Activated T-helper 1 cell treated with Interleukin-2 at 50 U/mL for 16 hours (primary cell): ENCODE measurements around the gene DEDD2.

ENCODE experiments used
- DNase-seq: peaks from one replicate; pipeline ENCODE4 v3.0.0-alpha.2; 2020; ENCODE audit warnings: low read depth

DEDD2 gene

GRCh38 chr19:42198676-42199439, 18.6 kb downstream of the DEDD2 start:
- peak; percentile 68 for DNase-seq

DNA sequence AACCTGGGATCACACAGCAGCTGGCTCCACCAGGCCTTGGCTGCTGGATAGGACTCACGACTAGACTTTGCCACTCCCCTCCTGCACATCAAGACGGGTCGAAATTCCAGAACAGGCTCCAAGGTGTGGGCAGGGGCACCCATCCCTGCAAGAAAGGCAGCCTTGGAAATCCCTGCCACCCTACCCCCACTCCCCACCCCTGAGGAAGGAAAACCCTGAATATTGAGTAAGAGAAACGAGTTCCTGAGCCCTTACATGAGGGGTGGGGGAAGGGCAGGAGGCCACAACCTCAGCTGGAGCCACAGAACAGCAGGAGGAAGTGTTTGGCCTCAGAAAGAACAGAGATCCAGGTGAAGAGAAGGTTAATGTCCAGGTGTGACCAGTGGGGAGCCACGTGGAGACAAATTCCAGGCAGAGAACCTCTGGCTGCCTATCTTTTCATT, 20.1 kb downstream of the DEDD2 start:
- no peak for DNase-seq

GRCh38 chr19:42196011-42197001, 21.2 kb downstream of the DEDD2 start:
- no peak for DNase-seq

GRCh38 chr19:42193706-42194105, 23.8 kb downstream of the DEDD2 start:
- DNase-seq = no peak

GRCh38 chr19:42193294-42193693, 24.2 kb downstream of the DEDD2 start:
- DNase-seq = no peak

- no peak for DNase-seq
Measured at GRCh38 chr19:42191855-42192254, 25.6 kb downstream of the DEDD2 start.

GRCh38 chr19:42191330-42191729, 26.1 kb downstream of the DEDD2 start:
- DNase-seq = no peak

- no peak for DNase-seq
Measured at GRCh38 chr19:42189133-42189532, 28.3 kb downstream of the DEDD2 start.

- no peak for DNase-seq
Measured at GRCh38 chr19:42188665-42189064, 28.8 kb downstream of the DEDD2 start.

DNA sequence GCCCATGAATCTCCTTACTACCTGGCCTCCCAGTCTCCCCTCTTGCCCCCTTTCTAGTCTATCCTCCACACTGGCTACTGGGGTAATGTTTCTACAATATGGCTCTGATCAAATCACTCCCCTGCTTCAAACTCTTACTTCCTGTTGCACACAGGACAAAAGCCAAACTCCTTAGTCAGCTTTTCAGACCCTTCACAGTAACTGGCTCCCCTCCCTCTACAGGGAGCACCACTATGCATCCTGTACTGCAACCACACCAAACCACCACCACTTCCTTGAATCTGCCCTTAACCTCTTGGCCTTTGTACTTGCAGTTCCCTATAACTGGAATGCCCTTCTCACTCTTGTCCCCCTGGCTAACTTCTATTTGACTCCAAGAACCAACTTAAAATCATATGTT, 32.2 kb downstream of the DEDD2 start:
- DNase-seq = no peak

- DNase-seq = peak; percentile 49
Measured at GRCh38 chr19:42184401-42184861, 33.0 kb downstream of the DEDD2 start.

DNA sequence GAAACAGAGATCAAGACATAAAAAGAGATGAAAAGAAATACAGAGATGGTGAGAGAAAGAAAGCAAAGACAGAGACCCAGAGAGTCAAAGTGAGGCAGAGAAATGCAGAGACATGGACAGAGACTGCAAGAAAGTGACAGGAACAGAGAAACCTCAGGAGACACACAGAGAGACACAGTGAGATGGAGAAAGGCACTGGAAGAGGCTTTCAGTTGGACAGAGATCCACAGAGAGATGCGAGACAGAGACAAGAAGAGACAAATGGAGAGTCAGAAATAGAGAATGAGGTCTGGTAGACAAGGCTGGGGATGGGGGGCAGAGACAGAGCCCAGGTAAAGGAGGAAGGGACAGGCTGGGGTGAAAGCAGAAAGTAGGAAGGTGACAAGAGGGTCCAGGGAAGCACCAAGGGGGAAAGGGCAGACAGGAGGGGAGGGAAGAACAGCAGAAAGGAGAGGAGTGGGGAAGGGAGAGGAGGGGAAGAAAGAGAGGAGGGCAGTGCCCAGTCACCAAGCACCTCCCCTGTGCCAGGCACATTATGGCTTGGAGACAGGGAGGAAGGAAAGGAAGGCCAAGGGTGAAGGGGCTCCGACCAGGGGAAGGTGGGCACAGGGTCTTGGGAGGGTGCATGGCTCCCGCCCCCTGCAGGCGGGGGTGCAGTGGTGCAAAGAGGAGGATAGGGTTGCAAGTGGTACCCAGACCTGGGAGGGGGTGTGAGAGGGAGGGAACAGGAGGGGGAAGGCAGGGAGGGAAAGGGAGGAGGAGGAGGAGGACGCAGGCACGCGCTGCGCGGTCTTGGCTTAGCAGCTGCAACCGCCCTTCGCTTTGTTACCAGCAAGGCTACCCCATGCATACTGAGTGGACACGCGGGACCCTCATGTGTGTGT, 38.4 kb downstream of the DEDD2 start:
- no peak for DNase-seq

DNA sequence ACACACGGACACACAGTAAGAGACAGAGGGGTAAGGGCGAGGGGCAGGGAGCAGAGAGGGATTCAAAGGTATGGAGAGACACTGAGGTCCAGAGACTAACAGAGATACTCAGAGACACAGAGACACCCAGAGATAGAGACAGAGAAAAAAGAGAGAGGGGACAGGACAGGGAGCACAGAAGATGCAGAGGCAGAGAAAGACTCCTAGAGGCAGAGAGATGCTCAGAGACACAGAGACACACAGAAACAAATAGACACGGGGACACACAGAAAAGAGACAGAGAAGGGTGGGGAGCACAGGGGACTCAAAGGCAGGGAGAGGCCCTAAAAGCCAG, 39.8 kb downstream of the DEDD2 start:
- no peak for DNase-seq

- DNase-seq = peak; percentile 66
Measured at GRCh38 chr19:42176990-42177685, 40.3 kb downstream of the DEDD2 start.

DNA sequence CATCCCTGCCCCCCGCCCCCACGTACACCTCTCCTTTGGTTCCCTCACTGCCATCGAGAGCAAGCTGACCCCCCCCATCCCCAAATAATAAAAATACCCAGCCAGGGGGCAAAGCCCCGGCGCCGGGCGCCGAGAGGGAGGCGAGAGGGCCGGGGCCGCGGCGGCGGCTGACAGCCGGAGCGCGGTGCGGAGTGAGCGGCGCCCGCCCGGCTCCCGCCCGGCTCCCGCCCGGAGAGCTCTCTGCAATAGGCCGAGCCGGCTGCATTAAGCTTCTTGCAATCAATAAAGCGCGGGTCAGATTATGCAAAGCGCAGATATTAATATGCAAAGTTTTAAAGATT, 40.9 kb downstream of the DEDD2 start:
- DNase-seq = no peak

DNA sequence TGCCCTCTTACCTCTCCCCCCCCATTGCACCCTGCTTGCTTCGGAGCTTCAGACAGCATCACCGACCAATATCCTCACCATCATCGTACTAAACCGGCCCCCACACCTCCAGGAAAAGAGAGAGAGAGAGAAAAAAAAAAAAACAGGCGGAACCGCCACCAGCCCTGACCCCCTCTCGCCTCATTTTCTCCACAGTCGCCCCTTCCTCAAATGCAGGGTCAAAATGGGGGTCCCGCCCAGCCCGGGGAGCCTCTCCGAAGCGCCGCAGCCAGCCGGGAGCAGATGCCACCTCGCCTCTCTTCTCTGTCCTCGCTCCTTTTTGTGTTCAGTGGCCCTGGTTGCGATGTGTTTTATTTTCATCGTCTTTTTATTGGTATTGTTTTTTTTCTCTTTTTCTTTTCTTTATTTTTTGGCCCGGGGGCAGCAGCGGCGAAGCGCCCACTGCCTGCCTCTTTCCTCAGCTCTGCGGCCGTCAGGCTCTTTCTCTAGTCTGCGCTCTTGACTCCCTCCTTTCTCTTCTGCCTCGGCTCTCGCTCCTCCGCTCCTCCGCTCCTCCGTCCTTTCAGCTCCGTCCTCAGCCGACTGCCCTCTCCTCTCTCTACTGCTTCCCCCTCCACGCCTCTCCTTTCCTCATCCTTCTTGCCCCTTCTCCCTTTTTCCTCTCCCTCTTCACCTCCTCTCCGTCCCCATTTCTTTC, 41.4 kb downstream of the DEDD2 start:
- DNase-seq = no peak

- DNase-seq = no peak
Measured at GRCh38 chr19:42174958-42175734, 42.3 kb downstream of the DEDD2 start.

GRCh38 chr19:42174188-42174587, 43.3 kb downstream of the DEDD2 start:
- no peak for DNase-seq

DNA sequence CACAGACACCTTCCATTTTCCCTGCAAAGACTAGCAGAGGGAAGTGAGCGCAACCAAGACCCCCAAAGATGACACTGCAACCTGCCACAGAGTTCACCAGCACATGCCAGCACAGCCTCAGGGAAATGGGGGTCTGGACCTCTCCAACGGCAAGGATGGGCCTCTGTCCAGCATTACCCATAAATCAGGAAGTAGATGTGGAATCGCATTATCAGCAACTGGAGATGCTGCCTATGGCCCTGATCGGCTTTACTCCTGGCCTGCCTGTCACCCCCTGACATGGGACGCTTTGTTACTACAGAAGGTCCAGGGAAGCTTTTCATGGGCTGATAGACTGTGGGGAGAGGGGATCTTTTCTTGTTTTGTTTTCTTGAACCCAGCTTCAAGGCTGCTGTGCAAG, 43.8 kb downstream of the DEDD2 start:
- DNase-seq = no peak

- no peak for DNase-seq
Measured at GRCh38 chr19:42172261-42172660, 45.2 kb downstream of the DEDD2 start.
